22Rv1 (cell line): Measurements from ENCODE around the gene ADCY5.

Source experiments
- ZFX ChIP-seq: fragments of 450-650 bp; IDR thresholded peaks from 2 replicates; pipeline ENCODE4 v1.6.1; 2017; ENCODE audit warnings: antibody characterized with exemption, borderline replicate concordance
- TF ChIP-seq, protein P1 (sequence below): fragments of 450-650 bp; IDR thresholded peaks from 2 replicates; pipeline ENCODE4 v1.5.1; 2017; ENCODE audit warnings: mild to moderate bottlenecking

- TF ChIP-seq, protein P1, sequence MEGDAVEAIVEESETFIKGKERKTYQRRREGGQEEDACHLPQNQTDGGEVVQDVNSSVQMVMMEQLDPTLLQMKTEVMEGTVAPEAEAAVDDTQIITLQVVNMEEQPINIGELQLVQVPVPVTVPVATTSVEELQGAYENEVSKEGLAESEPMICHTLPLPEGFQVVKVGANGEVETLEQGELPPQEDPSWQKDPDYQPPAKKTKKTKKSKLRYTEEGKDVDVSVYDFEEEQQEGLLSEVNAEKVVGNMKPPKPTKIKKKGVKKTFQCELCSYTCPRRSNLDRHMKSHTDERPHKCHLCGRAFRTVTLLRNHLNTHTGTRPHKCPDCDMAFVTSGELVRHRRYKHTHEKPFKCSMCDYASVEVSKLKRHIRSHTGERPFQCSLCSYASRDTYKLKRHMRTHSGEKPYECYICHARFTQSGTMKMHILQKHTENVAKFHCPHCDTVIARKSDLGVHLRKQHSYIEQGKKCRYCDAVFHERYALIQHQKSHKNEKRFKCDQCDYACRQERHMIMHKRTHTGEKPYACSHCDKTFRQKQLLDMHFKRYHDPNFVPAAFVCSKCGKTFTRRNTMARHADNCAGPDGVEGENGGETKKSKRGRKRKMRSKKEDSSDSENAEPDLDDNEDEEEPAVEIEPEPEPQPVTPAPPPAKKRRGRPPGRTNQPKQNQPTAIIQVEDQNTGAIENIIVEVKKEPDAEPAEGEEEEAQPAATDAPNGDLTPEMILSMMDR, result no peak
- no peak for TF ChIP-seq ZFX
Measured at GRCh38 chr3:123385981-123386380, 62.9 kb downstream of the ADCY5 start.
